Astrocyte (in vitro differentiated cells and primary cell): ENCODE data around the gene TMEM259.

Source experiments
- CTCF ChIP-seq: IDR thresholded peaks from 2 replicates; pipeline ENCODE4 v1.5.1; 2011; ENCODE audit warnings: low read depth, mild to moderate bottlenecking, inconsistent platforms, low read length, moderate library complexity; ENCODE audit not compliant: insufficient read depth
- EZH2 ChIP-seq: IDR thresholded peaks from 2 replicates; pipeline ENCODE4 v1.6.1; 2012; ENCODE audit warnings: mild to moderate bottlenecking, low read length, inconsistent platforms; ENCODE audit not compliant: insufficient read depth

- no peak for TF ChIP-seq CTCF
- no peak for TF ChIP-seq EZH2
Observed at GRCh38 chr19:1015061-1015781, 5.7 kb downstream of the TMEM259 start.
